ENCODE measurements around the gene DLGAP1. TPM values are rescaled to one million over a fixed set of nuclear protein-coding genes. Genes with fewer than 3 reads are reported as not detected.

The DLGAP1 gene
- total and polyA plus RNA-seq, 2 experiments from 2014 or later, result 0.13 to 0.22 TPM

GRCh38 chr18:4157352-4157751 is 297.8 kb downstream of the DLGAP1 start:
- Histone ChIP-seq H3K9me2 (ENCODE audit: insufficient read depth) (no peaks in the 10 kb centered on the region), H3K27me3 (replicated peaks; ENCODE audit: insufficient read depth) (no peaks in the 10 kb centered on the region), H3K9ac (no peak overlapping the region), H3K4me3 (no peak overlapping the region), H3K4me2 (ENCODE audit: unreplicated experiment) (no peak overlapping the region), H3K79me2 (ENCODE audit: insufficient read depth) (no peaks in the 10 kb centered on the region), H4K20me1 (ENCODE audit: insufficient read depth) (no peaks in the 10 kb centered on the region), H3K36me3 (ENCODE audit: low read depth) (no peaks in the 10 kb centered on the region), H3K9me3 (ENCODE audit: low read depth) (no peaks in the 10 kb centered on the region), H3F3A (ENCODE audit: insufficient read depth) (no peaks in the 10 kb centered on the region), H3K4me1 (ENCODE audit: insufficient read depth) (no peaks in the 10 kb centered on the region), H2AFZ (no peak overlapping the region), H3K27ac (no peak overlapping the region)
- WGBS, 2 experiments (ENCODE audit: low coverage in 1 of 2, low lambda C conversion rate in 2 of 2, missing lambda C conversion rate in 2 of 2), result 20 to 21% methylated on average over 4 of the region's 4 CpGs
- in situ Hi-C loops (cut with MboI), result no loop called here
- TF ChIP-seq EZH2phosphoT487 (IDR thresholded peaks at IDR 0.05; ENCODE audit: insufficient read depth, low read depth) (no peak), EZH2 (IDR thresholded peaks at IDR 0.05; ENCODE audit: insufficient read depth, poor library complexity, severe bottlenecking) (no peak)
- no peak for DNase-seq

GRCh38 chr18:4146797-4147196 is 308.3 kb downstream of the DLGAP1 start:
- Histone ChIP-seq H3K9me2 (ENCODE audit: insufficient read depth) (no peaks in the 10 kb centered on the region), H3K27me3 (replicated peaks; ENCODE audit: insufficient read depth) (no peaks in the 10 kb centered on the region), H3K27ac (no peak overlapping the region), H3K4me2 (ENCODE audit: unreplicated experiment) (no peak overlapping the region), H3K79me2 (ENCODE audit: insufficient read depth) (no peaks in the 10 kb centered on the region), H3K9ac (no peak overlapping the region), H4K20me1 (ENCODE audit: insufficient read depth) (no peaks in the 10 kb centered on the region), H3K36me3 (ENCODE audit: low read depth) (no peaks in the 10 kb centered on the region), H3K4me3 (no peak overlapping the region), H3K9me3 (ENCODE audit: low read depth) (no peaks in the 10 kb centered on the region), H3K4me1 (ENCODE audit: insufficient read depth) (no peaks in the 10 kb centered on the region), H3F3A (ENCODE audit: insufficient read depth) (no peaks in the 10 kb centered on the region), H2AFZ (no peak overlapping the region)
- WGBS, 2 experiments (ENCODE audit: low coverage in 1 of 2, low lambda C conversion rate in 2 of 2, missing lambda C conversion rate in 2 of 2), result 32 to 35% methylated on average over 1 of the region's 1 CpG
- in situ Hi-C loops (cut with MboI), result no loop called here
- no peak for DNase-seq
- TF ChIP-seq EZH2phosphoT487 (IDR thresholded peaks at IDR 0.05; ENCODE audit: insufficient read depth, low read depth) (no peak), EZH2 (IDR thresholded peaks at IDR 0.05; ENCODE audit: insufficient read depth, poor library complexity, severe bottlenecking) (no peak)

- Histone ChIP-seq H3K36me3 (ENCODE audit: low read depth) (no peaks in the 10 kb centered on the region), H3F3A (ENCODE audit: insufficient read depth) (no peaks in the 10 kb centered on the region), H3K9me2 (ENCODE audit: insufficient read depth) (no peaks in the 10 kb centered on the region), H3K27ac (no peak overlapping the region), H3K9ac (no peak overlapping the region), H3K4me1 (ENCODE audit: insufficient read depth) (no peaks in the 10 kb centered on the region), H3K79me2 (ENCODE audit: insufficient read depth) (no peaks in the 10 kb centered on the region), H2AFZ (no peak overlapping the region), H3K27me3 (replicated peaks; ENCODE audit: insufficient read depth) (no peaks in the 10 kb centered on the region), H3K4me2 (ENCODE audit: unreplicated experiment) (no peak overlapping the region), H3K9me3 (ENCODE audit: low read depth) (no peaks in the 10 kb centered on the region), H3K4me3 (no peak overlapping the region), H4K20me1 (ENCODE audit: insufficient read depth) (no peaks in the 10 kb centered on the region)
- no peak for TF ChIP-seq EZH2phosphoT487 (IDR thresholded peaks at IDR 0.05; ENCODE audit: insufficient read depth, low read depth)
- TF ChIP-seq EZH2 (IDR thresholded peaks at IDR 0.05; ENCODE audit: insufficient read depth, poor library complexity, severe bottlenecking), result no peak
- DNase-seq, result no peak
- WGBS, 2 experiments (ENCODE audit: low coverage in 1 of 2, low lambda C conversion rate in 2 of 2, missing lambda C conversion rate in 2 of 2), result 6 to 7% methylated on average over 1 of the region's 1 CpG
- in situ Hi-C loops (cut with MboI), result no loop called here
Measured at GRCh38 chr18:4144201-4144600, 310.9 kb downstream of the DLGAP1 start.

- in situ Hi-C loops (cut with MboI), result no loop called here
- H3K9me3 ChIP-seq (ENCODE audit: low read depth), result no peaks in the 10 kb centered on the region
- no peak overlapping the region for H3K4me3 ChIP-seq
- no peaks in the 10 kb centered on the region for H3K4me1 ChIP-seq (ENCODE audit: insufficient read depth)
- H3K36me3 ChIP-seq (ENCODE audit: low read depth), result no peaks in the 10 kb centered on the region
- H3K27ac ChIP-seq, result no peak overlapping the region
- TF ChIP-seq EZH2phosphoT487 (IDR thresholded peaks at IDR 0.05; ENCODE audit: insufficient read depth, low read depth) (no peak), EZH2 (IDR thresholded peaks at IDR 0.05; ENCODE audit: insufficient read depth, poor library complexity, severe bottlenecking) (no peak)
- no peak overlapping the region for H3K4me2 ChIP-seq (ENCODE audit: unreplicated experiment)
- H3K79me2 ChIP-seq (ENCODE audit: insufficient read depth), result no peaks in the 10 kb centered on the region
- no peak for DNase-seq
- 29 to 60% methylated on average over 1 of the region's 1 CpG for WGBS, 2 experiments (ENCODE audit: low coverage in 1 of 2, low lambda C conversion rate in 2 of 2, missing lambda C conversion rate in 2 of 2)
- H3K9ac ChIP-seq, result no peak overlapping the region
- no peak overlapping the region for H2AFZ ChIP-seq
- no peaks in the 10 kb centered on the region for H3F3A ChIP-seq (ENCODE audit: insufficient read depth)
- H4K20me1 ChIP-seq (ENCODE audit: insufficient read depth), result no peaks in the 10 kb centered on the region
- no peaks in the 10 kb centered on the region for H3K9me2 ChIP-seq (ENCODE audit: insufficient read depth)
- no peaks in the 10 kb centered on the region for H3K27me3 ChIP-seq (replicated peaks; ENCODE audit: insufficient read depth)
Measured at GRCh38 chr18:4143585-4143984, 311.5 kb downstream of the DLGAP1 start.

- Histone ChIP-seq H3K9me2 (ENCODE audit: insufficient read depth) (no peaks in the 10 kb centered on the region), H3K4me2 (ENCODE audit: unreplicated experiment) (no peak overlapping the region), H3K79me2 (ENCODE audit: insufficient read depth) (no peaks in the 10 kb centered on the region), H3K4me3 (no peak overlapping the region), H3K27me3 (replicated peaks; ENCODE audit: insufficient read depth) (no peaks in the 10 kb centered on the region), H3K9ac (no peak overlapping the region), H4K20me1 (ENCODE audit: insufficient read depth) (no peaks in the 10 kb centered on the region), H3F3A (ENCODE audit: insufficient read depth) (no peaks in the 10 kb centered on the region), H3K27ac (no peak overlapping the region), H3K4me1 (ENCODE audit: insufficient read depth) (no peaks in the 10 kb centered on the region), H2AFZ (no peak overlapping the region), H3K36me3 (ENCODE audit: low read depth) (no peaks in the 10 kb centered on the region), H3K9me3 (ENCODE audit: low read depth) (no peaks in the 10 kb centered on the region)
- 43 to 46% methylated on average over 5 of the region's 5 CpGs for WGBS, 2 experiments (ENCODE audit: low coverage in 1 of 2, low lambda C conversion rate in 2 of 2, missing lambda C conversion rate in 2 of 2)
- in situ Hi-C loops (cut with MboI), result no loop called here
- no peak for DNase-seq
- TF ChIP-seq EZH2 (IDR thresholded peaks at IDR 0.05; ENCODE audit: insufficient read depth, poor library complexity, severe bottlenecking) (no peak), EZH2phosphoT487 (IDR thresholded peaks at IDR 0.05; ENCODE audit: insufficient read depth, low read depth) (no peak)
Measured at GRCh38 chr18:4142876-4143275, 312.2 kb downstream of the DLGAP1 start.
